Middle frontal gyrus (tissue), 1 donor: Measurements from ENCODE around the gene WIPI1.
"Not testable (repeated sequence)": the region's sequence is repeated elsewhere in the genome, so short reads cannot be mapped to it uniquely, and the experiment has no call there.

ENCODE experiments used
- DNase-seq: peaks from one replicate; pipeline ENCODE4 v3.0.0-alpha.2; 2015; ENCODE audit warnings: low spot score; ENCODE audit errors: extremely low spot score

Gene WIPI1

GRCh38 chr17:68457168-68457538 is at the start of gene WIPI1:
Gene WIPI1, minus strand, starts transcription at chr17:68457496. Its CDS starts 75 bp downstream, at chr17:68457421.
- no peak for DNase-seq

DNA sequence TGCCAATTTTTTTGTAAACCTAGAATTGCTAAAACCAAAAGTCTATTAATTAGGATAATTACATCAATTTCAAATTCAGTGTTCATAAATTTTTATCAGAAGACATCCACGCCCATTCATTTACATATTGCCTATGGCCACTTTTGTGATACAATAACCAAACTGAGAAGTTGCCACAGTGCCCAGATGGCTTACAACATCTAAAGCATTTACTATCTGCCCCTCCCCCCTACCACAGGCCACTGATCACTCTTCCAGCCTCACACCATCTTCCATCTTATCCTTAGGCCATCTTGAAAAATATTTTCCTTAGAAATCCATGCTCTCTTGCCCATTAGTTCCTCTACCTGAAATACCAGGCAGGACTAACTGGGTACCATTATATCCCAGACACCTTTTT is 48.7 kb upstream of the WIPI1 start:
- DNase-seq: no peak

GRCh38 chr17:68501074-68501473 is 43.8 kb upstream of the WIPI1 start:
- DNase-seq: no peak

DNA sequence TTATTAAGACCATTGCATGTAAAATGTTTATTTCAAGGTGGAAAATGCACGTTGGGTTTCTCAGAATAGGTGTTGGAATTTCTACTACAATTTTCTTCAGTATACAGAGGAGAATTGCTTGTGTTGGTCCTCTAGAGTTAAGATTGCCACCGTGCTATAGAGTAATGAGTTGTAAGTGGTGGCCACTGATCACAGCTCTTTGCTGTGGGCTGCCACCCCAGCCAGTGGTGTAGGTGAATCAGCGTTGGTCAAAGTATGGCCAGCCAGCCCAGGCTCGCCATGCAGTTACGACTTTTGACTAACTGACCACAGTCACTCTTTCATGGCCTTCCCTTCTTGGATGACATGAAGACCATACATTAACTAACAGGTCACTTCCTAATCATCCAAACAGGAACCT is 42.3 kb upstream of the WIPI1 start:
- no peak for DNase-seq

DNA sequence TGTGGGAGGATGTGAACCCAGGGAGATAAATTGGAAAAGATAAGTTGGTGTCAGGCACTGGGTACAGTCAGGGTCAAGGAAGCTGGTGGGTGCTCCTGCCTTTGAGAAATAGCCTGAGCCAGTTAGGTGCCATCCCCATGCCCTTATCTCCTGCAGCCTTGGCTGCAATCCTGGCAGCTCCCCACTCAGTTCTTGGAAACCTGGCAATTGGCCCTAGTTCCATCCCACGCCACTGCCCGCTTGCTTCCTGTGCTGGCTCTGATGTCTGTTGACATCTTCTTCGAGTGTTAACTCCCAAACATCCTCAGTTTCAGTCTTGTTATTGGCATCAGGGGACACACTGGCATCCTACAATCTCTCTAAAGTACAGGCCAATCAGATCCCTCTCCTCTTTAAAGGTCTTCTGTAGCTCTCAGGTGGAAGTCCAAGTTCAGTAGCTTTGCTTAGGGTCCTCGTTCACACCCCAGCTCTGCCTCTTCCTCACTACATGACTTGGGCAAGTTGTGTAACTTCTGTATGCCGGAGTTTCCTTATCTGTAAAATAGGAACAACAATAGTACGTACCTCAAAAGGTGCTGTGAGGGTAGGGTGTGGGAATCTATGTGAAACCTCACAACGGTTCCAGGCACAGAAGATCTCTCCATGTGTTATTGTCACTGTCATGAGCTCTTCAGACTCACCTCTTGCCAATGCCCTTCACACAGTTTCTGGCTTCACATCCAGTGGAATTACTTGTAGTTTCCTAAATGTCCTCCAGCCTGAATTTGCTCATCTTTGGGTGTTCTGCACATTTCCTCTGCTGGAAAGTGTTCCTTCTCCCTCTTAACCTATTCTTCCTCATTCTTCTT is 41.4 kb upstream of the WIPI1 start:
- DNase-seq: no peak

- DNase-seq: no peak
These were observed 40.6 kb upstream of the WIPI1 start for GRCh38 chr17:68497885-68498319.

- no peak for DNase-seq
These were observed 37.8 kb upstream of the WIPI1 start for GRCh38 chr17:68495081-68495480.

DNA sequence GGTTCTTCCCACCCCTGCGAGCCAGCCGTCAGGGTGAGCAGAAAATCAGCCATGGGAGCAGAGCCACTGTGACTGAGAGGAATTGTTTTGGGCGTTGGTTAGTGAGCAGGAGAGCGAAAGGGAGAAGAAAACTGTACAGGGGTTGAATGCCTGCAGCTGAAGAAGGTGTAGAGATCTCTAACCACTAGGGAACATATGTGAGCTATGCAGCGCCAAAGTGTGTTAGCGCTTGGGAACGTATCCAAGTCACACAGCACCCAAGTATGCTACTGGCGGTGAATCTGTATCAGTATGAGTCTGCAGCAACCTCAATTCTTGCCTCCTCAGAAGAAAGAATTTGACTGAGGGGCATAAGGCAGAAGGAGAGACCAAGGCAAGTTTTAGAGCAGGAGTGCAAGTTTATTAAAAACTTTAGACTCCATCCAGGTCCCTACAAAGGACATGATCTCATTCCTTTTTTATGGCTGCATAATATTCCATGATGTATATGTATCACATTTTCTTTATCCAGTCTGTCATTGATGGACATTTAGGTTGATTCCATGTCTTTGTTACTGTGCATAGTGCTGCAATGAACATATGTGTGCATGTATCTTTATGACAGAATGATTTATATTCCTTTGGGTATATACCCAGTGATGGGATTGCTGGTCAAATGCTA is 35.2 kb upstream of the WIPI1 start:
- DNase-seq: not testable (repeated sequence)

- DNase-seq: no peak
These were observed 34.3 kb upstream of the WIPI1 start for GRCh38 chr17:68491381-68492231.

DNA sequence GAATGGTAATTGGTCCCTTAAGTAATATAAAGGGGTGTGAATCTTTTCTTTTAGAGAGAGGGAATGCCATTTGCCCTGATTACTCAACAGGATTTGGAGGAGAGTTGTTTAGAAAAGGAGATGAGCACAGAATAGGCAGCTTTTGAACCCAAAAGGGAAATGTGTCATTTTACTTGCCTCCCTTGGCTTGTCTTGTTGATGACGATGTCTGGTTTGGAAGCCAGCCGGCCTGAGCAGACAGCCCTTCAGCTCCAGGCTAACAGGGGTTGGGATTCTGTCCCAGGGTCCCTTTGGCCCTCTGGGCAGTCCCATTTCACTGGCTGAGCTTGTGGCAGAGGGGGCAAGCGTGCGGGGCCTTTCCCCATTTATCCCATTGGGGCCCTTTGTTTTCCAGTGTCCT is 32.6 kb upstream of the WIPI1 start:
- no peak for DNase-seq

DNA sequence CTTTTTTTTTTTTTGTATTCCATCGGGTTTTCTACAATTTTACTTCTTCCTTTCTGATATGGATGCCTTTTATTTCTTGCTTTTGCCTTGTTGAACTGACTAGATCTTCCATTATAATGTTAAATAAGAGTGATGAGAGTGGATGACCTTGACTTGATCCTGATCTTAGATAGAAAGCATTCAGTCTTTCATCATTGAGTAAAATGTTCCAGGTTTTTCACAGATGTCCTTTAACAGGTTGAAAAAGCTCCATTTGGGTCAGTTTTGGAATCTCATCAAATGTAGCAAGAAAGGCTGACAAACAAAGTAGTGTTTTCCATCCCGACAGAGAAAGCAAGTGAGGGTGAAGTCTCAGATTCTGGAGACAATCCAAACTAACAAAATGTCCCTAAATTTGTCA is 27.2 kb upstream of the WIPI1 start:
- no peak for DNase-seq

DNA sequence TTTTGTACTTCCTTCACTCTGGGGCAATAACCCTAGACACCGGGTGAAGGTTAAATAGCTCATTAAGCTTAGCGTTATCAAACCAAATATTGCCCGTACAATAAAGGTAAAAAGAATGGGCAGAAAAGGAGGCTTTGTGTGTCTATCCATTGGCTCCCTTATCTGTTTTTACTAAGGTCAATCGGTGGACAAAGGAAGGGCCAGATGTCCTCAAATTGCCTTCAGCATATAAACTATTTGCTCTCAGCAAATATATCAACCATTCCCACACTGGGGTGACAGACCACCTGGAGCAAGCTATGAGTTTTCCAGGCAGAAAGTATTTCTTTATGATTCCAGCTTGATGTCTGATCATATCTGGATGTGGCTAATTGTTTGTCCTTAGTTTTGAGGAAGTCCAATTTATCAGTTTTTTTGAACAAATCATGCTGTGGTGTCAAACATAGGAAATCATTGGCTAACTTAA is 25.3 kb upstream of the WIPI1 start:
- no peak for DNase-seq

DNA sequence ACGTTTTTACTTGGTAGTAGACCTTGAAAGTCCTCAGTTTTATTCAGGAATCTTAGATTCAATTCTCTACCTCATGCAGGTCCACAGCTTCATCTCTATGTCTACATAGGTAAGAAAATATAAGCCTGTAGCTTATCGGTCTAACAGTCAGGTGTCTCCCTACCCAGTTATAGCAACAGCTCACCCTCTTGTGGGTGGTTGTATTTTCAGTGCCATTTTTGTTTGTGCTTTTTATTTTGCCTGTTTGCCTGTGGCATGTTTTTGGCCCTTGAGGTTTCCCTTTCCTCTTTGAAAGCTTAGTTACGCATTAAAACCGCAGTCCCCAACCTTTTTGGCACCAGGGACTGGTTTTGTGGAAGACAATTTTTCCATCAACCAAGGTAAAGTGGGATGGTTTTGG is 23.6 kb upstream of the WIPI1 start:
- DNase-seq: no peak

GRCh38 chr17:68470961-68471360 is 13.7 kb upstream of the WIPI1 start:
- no peak for DNase-seq

GRCh38 chr17:68468788-68469187 is 11.5 kb upstream of the WIPI1 start:
- DNase-seq: no peak

- DNase-seq: no peak
These were observed 11.0 kb upstream of the WIPI1 start for GRCh38 chr17:68468334-68468733.

DNA sequence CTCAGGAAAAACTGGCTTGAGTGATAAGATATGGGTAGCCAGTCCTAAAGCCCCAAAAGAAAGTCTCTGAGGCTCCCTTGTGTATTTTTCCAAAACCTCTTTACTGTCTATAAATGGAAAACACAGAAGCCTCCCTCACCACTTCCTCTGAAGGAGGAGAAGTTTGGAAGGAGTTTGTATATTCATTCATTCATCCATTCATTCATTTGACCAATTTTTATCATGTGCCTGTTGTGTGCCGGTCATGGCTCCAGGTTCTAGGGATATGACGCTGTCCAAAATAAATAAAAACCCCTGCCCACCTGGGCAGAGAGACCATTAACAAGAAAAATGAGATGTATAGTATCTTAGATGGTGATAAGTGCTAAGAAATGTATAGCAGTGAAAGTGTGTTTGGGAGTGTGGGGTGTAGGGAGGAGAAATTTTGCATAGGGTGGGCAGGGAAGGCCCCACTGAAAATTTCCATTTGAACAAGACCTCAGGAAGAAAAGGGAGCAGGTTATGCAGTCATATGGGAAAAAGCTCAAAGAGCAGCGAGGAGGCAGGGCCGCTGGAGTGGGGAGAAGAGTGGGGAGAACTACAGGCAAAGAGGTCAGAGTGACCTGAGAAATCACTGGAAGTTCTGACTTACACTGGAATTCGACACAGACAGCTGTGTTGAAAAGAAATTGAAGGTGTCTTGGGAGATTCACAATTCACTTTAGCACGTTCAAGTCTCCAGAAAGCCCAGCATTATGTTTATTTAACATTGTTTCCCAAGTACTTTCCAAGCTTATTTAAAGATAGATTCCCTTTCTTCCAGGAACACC is 6.1 kb upstream of the WIPI1 start:
- no peak for DNase-seq

DNA sequence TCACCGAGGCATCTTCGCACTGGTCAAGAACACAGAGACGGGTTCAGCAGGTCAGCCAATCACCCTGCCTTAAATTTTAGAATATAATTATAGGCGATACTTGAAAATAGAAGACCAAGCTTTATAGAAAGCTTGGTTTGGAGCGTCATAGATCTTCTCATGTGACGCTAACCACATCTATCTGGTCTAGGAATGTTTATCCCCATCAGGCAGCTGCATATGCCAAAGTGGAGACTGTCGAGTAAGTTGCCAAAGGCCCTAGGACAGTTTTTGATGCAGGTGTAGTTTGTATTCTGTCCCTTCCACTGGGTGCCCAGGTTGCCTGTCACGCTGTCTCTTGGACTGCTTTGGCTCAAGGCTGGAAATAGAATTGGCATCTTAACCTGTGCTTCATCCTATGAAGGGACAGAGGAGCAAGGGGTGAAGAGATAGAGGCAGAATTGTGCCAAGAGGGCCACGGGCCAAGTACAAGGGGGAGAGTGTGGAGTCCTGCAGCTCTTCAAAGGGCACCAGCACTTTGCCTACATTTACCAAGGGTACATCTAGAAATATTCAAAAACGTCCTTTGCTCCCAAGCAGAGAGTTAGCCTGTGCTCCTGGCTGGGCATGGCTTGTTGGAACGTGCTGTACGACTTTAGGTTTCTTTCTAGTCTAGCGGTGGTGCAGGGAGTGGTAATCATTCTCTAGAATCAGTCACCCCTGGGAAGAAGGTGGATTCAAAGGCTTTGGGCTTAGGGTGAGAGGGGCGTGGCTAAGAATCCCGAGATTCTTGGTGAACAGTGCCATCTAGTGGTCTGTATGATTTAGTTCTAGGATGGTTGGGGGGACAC is 5.3 kb upstream of the WIPI1 start:
- DNase-seq: peak; percentile 81

- no peak for DNase-seq
These were observed 4.3 kb upstream of the WIPI1 start for GRCh38 chr17:68461589-68461988.

- no peak for DNase-seq
These were observed 3.8 kb upstream of the WIPI1 start for GRCh38 chr17:68461122-68461539.
